ENCODE measurements around the gene ANKRD10.

The ANKRD10 gene

DNA sequence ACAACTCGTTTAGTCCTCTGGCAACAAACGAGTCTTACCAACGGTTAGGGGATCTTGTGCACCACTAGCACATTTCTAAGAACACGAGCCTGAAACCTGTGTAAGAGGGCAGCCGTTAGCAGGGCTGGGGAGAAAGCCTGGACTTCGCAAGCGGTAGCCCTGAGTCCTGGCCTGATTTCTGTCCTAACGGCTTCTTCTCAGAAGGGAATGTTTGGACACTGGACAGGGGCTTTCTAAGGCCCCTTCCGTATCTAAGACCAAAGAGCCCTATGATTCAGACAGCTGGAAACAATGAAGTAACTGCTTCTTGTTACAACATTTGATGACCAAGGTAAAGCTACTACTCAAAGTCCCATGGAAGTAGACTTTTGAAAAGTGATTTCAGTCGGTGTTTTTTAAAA, 2.2 kb downstream of the ANKRD10 start:
- Histone ChIP-seq H3K36me3 (ENCODE audit: insufficient read depth, insufficient read length, low read length) (peaks cover 30% of the 10 kb centered on the region), H3K9ac (ENCODE audit: insufficient read length, low read depth) (peak overlapping the region; percentile 100), H3K4me3 (ENCODE audit: insufficient read length, low read depth) (peak overlapping the region; percentile 97), H3K9me3 (ENCODE audit: insufficient read depth, low read length) (no peaks in the 10 kb centered on the region), H3K27me3 (ENCODE audit: insufficient read depth, insufficient read length) (no peaks in the 10 kb centered on the region), H3K4me1 (ENCODE audit: insufficient read depth, insufficient read length) (peaks cover 3% of the 10 kb centered on the region)
- TF ChIP-seq ZNF274 (IDR thresholded peaks at IDR 0.05; ENCODE audit: low read depth, low read length) = no peak
- TF ChIP-seq YY1 (IDR thresholded peaks at IDR 0.05; ENCODE audit: insufficient read depth, insufficient read length) = no peak
- no peak for TF ChIP-seq SUZ12 (IDR thresholded peaks at IDR 0.05; ENCODE audit: extremely low read depth, insufficient read depth, insufficient read length)
- no peak for DNase-seq (ENCODE audit: low read depth, low spot score)

DNA sequence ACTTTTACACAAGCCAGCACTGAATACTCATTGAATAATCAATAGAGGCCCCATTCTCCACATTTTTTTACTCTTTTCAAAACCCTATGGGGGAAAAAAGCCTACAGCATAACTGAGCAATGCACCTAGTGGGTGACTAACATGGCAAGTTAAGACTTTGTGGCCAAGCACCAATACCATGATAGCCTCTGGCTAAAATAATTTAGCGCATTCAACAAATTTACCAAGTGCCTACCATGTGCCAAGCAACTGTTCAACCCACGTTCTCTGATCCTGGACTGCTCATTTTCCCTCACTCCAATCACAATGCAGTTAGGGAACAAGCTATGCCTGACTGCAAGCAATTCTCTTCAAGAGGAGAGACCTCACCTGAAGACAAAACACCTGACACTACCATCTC, 3.0 kb downstream of the ANKRD10 start:
- Histone ChIP-seq H3K9me3 (ENCODE audit: insufficient read depth, low read length) (no peaks in the 10 kb centered on the region), H3K36me3 (ENCODE audit: insufficient read depth, insufficient read length, low read length) (peaks cover 30% of the 10 kb centered on the region), H3K4me3 (ENCODE audit: insufficient read length, low read depth) (no peak overlapping the region), H3K9ac (ENCODE audit: insufficient read length, low read depth) (no peak overlapping the region), H3K27me3 (ENCODE audit: insufficient read depth, insufficient read length) (no peaks in the 10 kb centered on the region), H3K4me1 (ENCODE audit: insufficient read depth, insufficient read length) (peaks cover 3% of the 10 kb centered on the region)
- TF ChIP-seq YY1 (IDR thresholded peaks at IDR 0.05; ENCODE audit: insufficient read depth, insufficient read length) (no peak), SUZ12 (IDR thresholded peaks at IDR 0.05; ENCODE audit: extremely low read depth, insufficient read depth, insufficient read length) (no peak)
- DNase-seq (ENCODE audit: low read depth, low spot score) = no peak

DNA sequence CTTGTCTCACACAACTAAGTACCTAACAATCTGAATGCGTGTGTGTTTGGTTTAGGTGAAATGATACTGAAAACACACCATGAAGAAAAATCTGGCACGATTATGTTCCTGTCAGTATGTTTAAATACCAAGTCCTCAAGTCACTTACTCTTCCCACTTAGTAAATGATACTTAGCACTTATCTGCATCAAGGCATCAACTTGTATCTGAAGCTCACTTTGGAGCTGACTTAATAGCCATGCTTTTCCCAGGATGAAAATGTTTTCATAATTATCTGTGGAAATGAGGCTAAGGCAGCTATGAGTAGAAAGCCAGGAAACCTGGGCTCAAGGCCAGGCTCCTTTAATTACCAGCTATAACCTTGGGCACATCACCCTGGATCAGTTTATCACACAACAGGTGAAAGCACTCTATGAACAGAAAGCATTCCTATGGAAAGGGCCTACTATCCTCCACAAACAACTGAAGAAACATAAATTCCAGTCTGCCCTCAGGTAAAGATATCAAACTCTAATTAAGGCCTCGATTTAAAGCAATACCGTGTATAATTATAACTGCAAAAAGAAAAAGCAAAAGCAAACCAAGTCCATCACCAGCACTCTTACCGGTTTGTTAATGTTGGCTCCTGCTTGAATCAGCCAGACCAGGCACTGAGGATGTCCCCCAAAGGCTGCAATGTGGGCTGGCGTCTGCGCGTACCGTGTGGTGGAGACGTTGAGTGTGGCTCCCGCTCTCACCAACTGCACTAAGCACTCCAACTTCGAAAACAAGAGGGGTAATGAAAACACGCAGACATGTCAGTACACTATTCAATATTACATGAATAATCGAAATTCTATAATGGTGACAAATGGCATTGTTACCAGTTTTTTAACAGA, 4.6 kb downstream of the ANKRD10 start:
- DNase-seq (ENCODE audit: low read depth, low spot score) = no peak
- Histone ChIP-seq H3K36me3 (ENCODE audit: insufficient read depth, insufficient read length, low read length) (peaks cover 46% of the 10 kb centered on the region), H3K27me3 (ENCODE audit: insufficient read depth, insufficient read length) (no peaks in the 10 kb centered on the region), H3K9me3 (ENCODE audit: insufficient read depth, low read length) (no peaks in the 10 kb centered on the region), H3K4me3 (ENCODE audit: insufficient read length, low read depth) (no peak overlapping the region), H3K4me1 (ENCODE audit: insufficient read depth, insufficient read length) (peaks cover 3% of the 10 kb centered on the region), H3K9ac (ENCODE audit: insufficient read length, low read depth) (no peak overlapping the region)
- TF ChIP-seq ZNF274 (IDR thresholded peaks at IDR 0.05; ENCODE audit: low read depth, low read length) (no peak), SUZ12 (IDR thresholded peaks at IDR 0.05; ENCODE audit: extremely low read depth, insufficient read depth, insufficient read length) (no peak), YY1 (IDR thresholded peaks at IDR 0.05; ENCODE audit: insufficient read depth, insufficient read length) (no peak)

DNA sequence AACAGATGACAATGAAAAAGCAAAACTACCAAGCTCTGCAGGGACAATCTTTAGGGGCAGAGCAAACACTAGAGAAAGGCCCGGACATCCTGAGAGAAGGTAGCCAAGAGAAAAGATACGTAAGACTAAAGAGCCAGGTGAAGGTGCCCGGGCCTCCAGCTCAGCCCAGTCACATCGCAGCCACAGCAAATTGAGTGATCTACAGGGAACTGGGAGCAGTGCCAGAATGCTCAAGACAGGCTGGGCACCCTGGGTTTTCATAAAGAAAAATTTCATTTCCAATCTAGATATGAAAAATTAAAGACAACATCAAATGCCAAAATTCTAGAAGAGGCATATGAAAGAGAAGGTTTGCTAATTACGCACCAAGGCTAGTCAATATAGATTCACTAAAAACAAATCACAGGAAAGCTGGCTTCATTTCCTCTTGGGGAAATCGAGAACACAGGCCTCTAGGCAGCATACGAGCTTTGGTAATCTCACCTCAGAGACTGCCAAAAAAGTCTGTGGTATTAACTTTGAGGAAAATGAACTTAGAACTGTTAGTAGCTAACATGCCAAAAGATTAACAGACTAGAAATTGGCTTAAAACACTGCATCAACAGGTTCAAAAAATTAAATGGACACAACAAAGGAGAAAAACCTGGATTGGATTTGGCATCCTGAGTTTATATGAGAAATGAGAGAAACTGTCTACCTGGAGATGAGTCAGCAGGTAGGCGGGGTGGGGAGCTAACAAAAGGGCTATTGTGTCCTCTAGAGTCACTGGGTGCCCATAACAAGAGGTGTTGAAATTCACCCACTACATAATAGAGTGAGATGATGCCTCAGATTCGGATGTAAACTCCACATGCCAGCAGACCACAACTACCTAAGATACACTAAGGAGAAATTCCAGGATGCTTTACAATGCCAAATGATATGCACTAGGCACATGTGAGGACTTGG, 6.6 kb downstream of the ANKRD10 start:
- no peak overlapping the region for H3K9ac ChIP-seq (ENCODE audit: insufficient read length, low read depth)
- no peaks in the 10 kb centered on the region for H3K27me3 ChIP-seq (ENCODE audit: insufficient read depth, insufficient read length)
- H3K4me1 ChIP-seq (ENCODE audit: insufficient read depth, insufficient read length) = peaks cover 3% of the 10 kb centered on the region
- no peaks in the 10 kb centered on the region for H3K9me3 ChIP-seq (ENCODE audit: insufficient read depth, low read length)
- peak; percentile 80 for DNase-seq (ENCODE audit: low read depth, low spot score)
- peaks cover 66% of the 10 kb centered on the region for H3K36me3 ChIP-seq (ENCODE audit: insufficient read depth, insufficient read length, low read length)
- H3K4me3 ChIP-seq (ENCODE audit: insufficient read length, low read depth) = no peak overlapping the region
- TF ChIP-seq SUZ12 (IDR thresholded peaks at IDR 0.05; ENCODE audit: extremely low read depth, insufficient read depth, insufficient read length) = no peak
- no peak for TF ChIP-seq ZNF274 (IDR thresholded peaks at IDR 0.05; ENCODE audit: low read depth, low read length)
- TF ChIP-seq YY1 (IDR thresholded peaks at IDR 0.05; ENCODE audit: insufficient read depth, insufficient read length) = no peak

DNA sequence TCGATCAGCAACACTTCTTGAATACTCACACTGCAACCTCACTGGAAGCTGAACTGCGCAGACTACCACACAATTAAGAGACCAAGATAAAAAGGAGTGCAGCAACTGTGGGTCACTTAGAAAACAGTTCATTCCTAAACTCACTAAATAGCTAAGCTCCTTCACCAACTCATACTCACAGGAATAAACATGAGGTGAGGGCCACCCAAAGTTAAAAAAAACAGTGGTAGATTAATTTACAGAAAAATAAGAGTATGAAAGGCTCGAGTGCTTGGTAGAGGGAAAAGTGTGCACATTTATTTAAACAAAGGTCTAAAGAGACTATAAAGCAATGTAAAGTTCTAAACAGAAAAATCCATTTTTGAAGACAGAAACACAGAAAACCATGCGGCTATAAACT, 7.6 kb downstream of the ANKRD10 start:
- TF ChIP-seq SUZ12 (IDR thresholded peaks at IDR 0.05; ENCODE audit: extremely low read depth, insufficient read depth, insufficient read length) (no peak), ZNF274 (IDR thresholded peaks at IDR 0.05; ENCODE audit: low read depth, low read length) (no peak)
- Histone ChIP-seq H3K4me1 (ENCODE audit: insufficient read depth, insufficient read length) (peaks cover 1% of the 10 kb centered on the region), H3K27me3 (ENCODE audit: insufficient read depth, insufficient read length) (no peaks in the 10 kb centered on the region), H3K9me3 (ENCODE audit: insufficient read depth, low read length) (no peaks in the 10 kb centered on the region), H3K4me3 (ENCODE audit: insufficient read length, low read depth) (no peak overlapping the region), H3K36me3 (ENCODE audit: insufficient read depth, insufficient read length, low read length) (peaks cover 74% of the 10 kb centered on the region), H3K9ac (ENCODE audit: insufficient read length, low read depth) (no peak overlapping the region)
- no peak for DNase-seq (ENCODE audit: low read depth, low spot score)

DNA sequence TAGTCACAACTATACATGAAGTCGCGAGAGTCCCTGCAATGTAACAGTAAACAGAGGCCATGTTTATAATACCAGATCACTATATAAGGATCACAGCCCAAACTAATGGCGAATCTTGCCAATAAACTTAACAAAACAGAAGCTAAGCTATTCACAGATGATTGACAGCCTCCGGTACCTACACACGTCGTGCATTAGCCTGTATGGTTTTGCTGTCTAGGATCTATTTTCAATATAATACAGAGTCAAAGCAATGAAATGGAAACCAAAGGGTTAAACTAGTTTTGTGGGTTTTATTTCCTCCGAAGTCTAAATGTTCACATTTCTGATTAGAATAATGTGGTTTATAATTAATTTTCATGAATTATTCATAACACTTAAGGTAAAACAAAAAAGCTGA, 10.1 kb downstream of the ANKRD10 start:
- no peaks in the 10 kb centered on the region for H3K9me3 ChIP-seq (ENCODE audit: insufficient read depth, low read length)
- DNase-seq (ENCODE audit: low read depth, low spot score) = no peak
- peaks cover 71% of the 10 kb centered on the region for H3K36me3 ChIP-seq (ENCODE audit: insufficient read depth, insufficient read length, low read length)
- no peak overlapping the region for H3K4me3 ChIP-seq (ENCODE audit: insufficient read length, low read depth)
- TF ChIP-seq YY1 (IDR thresholded peaks at IDR 0.05; ENCODE audit: insufficient read depth, insufficient read length) (no peak), ZNF274 (IDR thresholded peaks at IDR 0.05; ENCODE audit: low read depth, low read length) (no peak), SUZ12 (IDR thresholded peaks at IDR 0.05; ENCODE audit: extremely low read depth, insufficient read depth, insufficient read length) (no peak)
- H3K9ac ChIP-seq (ENCODE audit: insufficient read length, low read depth) = no peak overlapping the region
- H3K27me3 ChIP-seq (ENCODE audit: insufficient read depth, insufficient read length) = no peaks in the 10 kb centered on the region
- H3K4me1 ChIP-seq (ENCODE audit: insufficient read depth, insufficient read length) = peaks cover 1% of the 10 kb centered on the region

DNA sequence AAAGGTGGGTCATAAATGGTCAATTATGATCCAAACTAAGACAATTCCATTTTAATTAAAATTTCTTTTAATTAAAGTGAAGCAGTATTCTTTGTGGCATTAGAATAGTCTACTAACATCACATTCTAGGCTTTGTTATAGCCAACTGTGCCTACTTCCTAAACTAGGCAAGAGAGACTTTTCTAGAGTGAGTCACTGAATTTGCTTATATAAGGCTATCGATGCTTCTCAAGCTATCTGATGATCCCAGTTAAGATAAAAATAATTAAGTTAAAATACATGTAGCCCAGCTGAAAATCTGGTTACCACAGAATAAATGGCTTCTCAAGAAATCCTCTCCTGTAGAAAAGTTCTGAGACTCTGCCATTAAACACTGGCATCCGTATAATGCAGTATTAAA, 12.5 kb downstream of the ANKRD10 start:
- TF ChIP-seq ZNF274 (IDR thresholded peaks at IDR 0.05; ENCODE audit: low read depth, low read length) (no peak), YY1 (IDR thresholded peaks at IDR 0.05; ENCODE audit: insufficient read depth, insufficient read length) (no peak), SUZ12 (IDR thresholded peaks at IDR 0.05; ENCODE audit: extremely low read depth, insufficient read depth, insufficient read length) (no peak)
- peaks cover 66% of the 10 kb centered on the region for H3K36me3 ChIP-seq (ENCODE audit: insufficient read depth, insufficient read length, low read length)
- H3K27me3 ChIP-seq (ENCODE audit: insufficient read depth, insufficient read length) = no peaks in the 10 kb centered on the region
- H3K9ac ChIP-seq (ENCODE audit: insufficient read length, low read depth) = no peak overlapping the region
- no peaks in the 10 kb centered on the region for H3K9me3 ChIP-seq (ENCODE audit: insufficient read depth, low read length)
- no peak for DNase-seq (ENCODE audit: low read depth, low spot score)
- no peaks in the 10 kb centered on the region for H3K4me1 ChIP-seq (ENCODE audit: insufficient read depth, insufficient read length)
- H3K4me3 ChIP-seq (ENCODE audit: insufficient read length, low read depth) = no peak overlapping the region

Measured in NT2/D1 (cell line).